GM12878 (cell line): ENCODE data around the gene METAP1. TPM values are rescaled to one million over a fixed set of nuclear protein-coding genes. Genes with fewer than 3 reads are reported as not detected.

Experiments used
- ATAC-seq: fragments of 200-7000 bp; cut with Tn5 transposase; 3 replicates; pipeline ENCODE4 v1.9.1; 2020; ENCODE audit warnings: mild to moderate bottlenecking, moderate library complexity
- BruUV-seq: library from RNA; stranded (reverse); fragments of 400-500 nt; replicated peaks from 2 replicates; lab custom pipeline; 2021; lab: Mats Ljungman, UMichigan
- CTCF ChIA-PET: fragments of 300-600 bp; sonication (Branson Sonifier 250); formaldehyde crosslinking; extraction: SDS; loops from one replicate; lab custom pipeline; 2021; ENCODE audit warnings: inconsistent platforms; lab: Yijun Ruan, JAX
- POLR2A ChIA-PET: fragments of 350-600 bp; formaldehyde crosslinking; extraction: SDS; loops from one replicate; lab custom pipeline; 2021; ENCODE audit warnings: inconsistent platforms; lab: Charles Lee
- RAD21 ChIA-PET: fragments of 300-600 bp; sonication (Branson Sonifier 250); formaldehyde crosslinking; loops from one replicate; lab custom pipeline; 2023; ENCODE audit warnings: antibody characterized with exemption; ENCODE audit not compliant: unreplicated experiment; lab: Charles Lee
- SMC1A ChIA-PET: fragments of 300-600 bp; sonication (Branson Sonifier 250); formaldehyde crosslinking; loops from one replicate; lab custom pipeline; 2023; ENCODE audit not compliant: unreplicated experiment, uncharacterized antibody; lab: Charles Lee
- DNase-seq: peaks from one replicate; pipeline ENCODE4 v3.0.0-alpha.2; 2011; ENCODE audit warnings: low read depth, low spot score
- FAIRE-seq: peaks from 3 replicates; lab custom pipeline; 2011; peaks lifted over from hg19 to GRCh38; lab: Jason Lieb, UNC
- H2AFZ ChIP-seq: 2 replicates; pipeline ENCODE4 v1.6.0; 2011; ENCODE audit warnings: low read depth, low read length, control low read depth; ENCODE audit not compliant: control insufficient read depth
- H3K27ac ChIP-seq: 2 replicates; pipeline ENCODE4 v1.5.1; 2011; ENCODE audit warnings: control low read depth; ENCODE audit not compliant: control insufficient read depth, insufficient read depth
- H3K27me3 ChIP-seq, 2 experiments: replicated peaks in 1 of 2; 2 replicates each; pipeline versions ENCODE4 v1.6.0 to v1.6.1; 2011; ENCODE audit warnings: low read length in 1 of 2; ENCODE audit not compliant: control insufficient read depth in 2 of 2, insufficient read depth in 2 of 2
- H3K36me3 ChIP-seq, 2 experiments: 2 replicates each; pipeline ENCODE4 v1.5.1; 2011; ENCODE audit warnings: low read length in 1 of 2; ENCODE audit not compliant: control insufficient read depth in 2 of 2, insufficient read depth in 2 of 2
- H3K4me1 ChIP-seq: 2 replicates; pipeline ENCODE4 v1.6.1; 2011; ENCODE audit warnings: mild to moderate bottlenecking, low read length, moderate library complexity, mixed read lengths; ENCODE audit not compliant: control insufficient read depth, insufficient read depth
- H3K4me2 ChIP-seq: 2 replicates; pipeline ENCODE4 v1.6.0; 2011; ENCODE audit warnings: control low read depth; ENCODE audit not compliant: control insufficient read depth, insufficient read depth
- H3K4me3 ChIP-seq: fragments of 200-600 bp; sonication (generic); 2 replicates; pipeline ENCODE4 v1.5.1; 2016
- H3K79me2 ChIP-seq: 2 replicates; pipeline ENCODE4 v1.6.0; 2011; ENCODE audit warnings: low read length; ENCODE audit not compliant: control insufficient read depth, insufficient read depth
- H3K9ac ChIP-seq: 2 replicates; pipeline ENCODE4 v1.8.0; 2011; ENCODE audit warnings: low read length, control low read depth, mixed read lengths; ENCODE audit not compliant: control insufficient read depth, insufficient read depth
- H3K9me3 ChIP-seq: replicated peaks from 3 replicates; pipeline ENCODE4 v1.5.1; 2011; ENCODE audit warnings: mild to moderate bottlenecking, low read length; ENCODE audit not compliant: control insufficient read depth, insufficient read depth
- H4K20me1 ChIP-seq: 2 replicates; pipeline ENCODE4 v1.6.0; 2011; ENCODE audit not compliant: control insufficient read depth, insufficient read depth
- EZH2 ChIP-seq: IDR thresholded peaks from 2 replicates; pipeline ENCODE4 v1.6.1; 2012; ENCODE audit warnings: low read depth, mild to moderate bottlenecking, control low read depth, inconsistent platforms, low read length, borderline replicate concordance; ENCODE audit not compliant: control insufficient read depth
- RUNX3 ChIP-seq: IDR thresholded peaks from 2 replicates; pipeline ENCODE4 v1.6.1; 2012; ENCODE audit warnings: low read length, inconsistent platforms
- WGBS: methylation state at CpG from one replicate; pipeline ENCODE4 v1.1.6; 2016; ENCODE audit warnings: low lambda C conversion rate; ENCODE audit not compliant: insufficient replicate concordance, insufficient coverage; ENCODE audit errors: missing lambda C conversion rate; 5-methylcytosine and 5-hydroxymethylcytosine counted together
- in situ Hi-C: fragments of 300-500 bp; cut with MboI; formaldehyde crosslinking; loops from 9 replicates; pipeline ENCODE4 v1.14.3; 2018; ENCODE audit warnings: mixed read lengths
- intact Hi-C: fragments of 100-400 bp; cut with micrococcal nuclease; formaldehyde crosslinking; loops from one replicate; pipeline ENCODE4 v1.14.2; 2022; ENCODE audit not compliant: unreplicated experiment
- polyA plus RNA-seq, 11 experiments: library from polyadenylated mRNA; depleted of rRNA in 4 of 11; unstranded in 6 of 11; stranded (reverse) in 5 of 11; fragments of >200 nt; fragmentation: Nextera tagmentation in 4 of 11; fragmentation: Illumina TruSeq in 1 of 11; extraction: Ambion mirVana in 4 of 11; extraction: Trizol in 1 of 11; gene quantifications; 1 replicate in 1 of 11; 2 replicates in 10 of 11; pipeline versions ENCODE4 v1.2.1 to v1.2.3, GENCODE V29; 2011 to 2016; ENCODE audit warnings: inconsistent platforms in 2 of 11, missing spikeins in 2 of 11, low read depth in 1 of 11
- total RNA-seq, 4 experiments: library from RNA; depleted of rRNA in 3 of 4; stranded (reverse); fragments of >200 nt in 3 of 4; fragmentation: Illumina TruSeq in 1 of 4; extraction: Trizol in 1 of 4; gene quantifications; 2 replicates each; pipeline versions ENCODE4 v1.2.1 to v1.2.3, GENCODE V29; 2013 to 2021
- TF ChIP-seq, protein P1 (sequence below): fragments of 450-650 bp; formaldehyde crosslinking; IDR thresholded peaks from 2 replicates; pipeline ENCODE4 v1.4.0; 2020; ENCODE audit warnings: mild to moderate bottlenecking, moderate library complexity

Gene METAP1
- total and polyA plus RNA-seq, 10 of the 15 experiments (the other 5 are each of a cell fraction or from before 2014, with no cell fraction given): 22.7 to 71.4 (median 45.1) TPM

- intact Hi-C loops: loop anchor here (1.0 kb wide), 1 partner anchor 316 kb away; no protein-coding TSS in a partner anchor
- TSS peak; percentile 80 for BruUV-seq
- ChIA-PET SMC1A (interaction anchor here (1.0 to 2.0 kb wide), 5 partner anchors 15 to 316 kb away, joined by 3 to 10 read pairs (median 5); no protein-coding TSS in a partner anchor), POLR2A (interaction anchor here (0.5 to 2.2 kb wide), 6 partner anchors 13 to 827 kb away, joined by 3 to 11 read pairs (median 3); partner anchors contain the start of genes EIF4E and RAP1GDS1), CTCF (interaction anchor here (0.6 to 4.5 kb wide), 6 partner anchors 30 to 317 kb away, joined by 3 to 36 read pairs (median 4); partner anchors contain the start of gene METAP1), RAD21 (interaction anchor here (0.6 to 2.3 kb wide), 7 partner anchors 12 to 827 kb away, joined by 3 to 22 read pairs (median 5); partner anchors contain the start of genes METAP1 and RAP1GDS1)
- FAIRE-seq (no peak), DNase-seq (no peak), ATAC-seq (peak; percentile 41)
- under 1% methylated on average over 15 of the region's 15 CpGs for WGBS
- Histone ChIP-seq H4K20me1 (no peaks in the 10 kb centered on the region), H3K36me3 (peaks cover 3 to 5% of the 10 kb centered on the region in 2 experiments; a peak in 1 of 4 replicates), H3K4me2 (peak overlapping the region; percentile 78), H3K79me2 (peaks cover 23% of the 10 kb centered on the region), H3K27me3 (no peaks in the 10 kb centered on the region), H3K9me3 (no peaks in the 10 kb centered on the region; the same call in 2 of the 3 replicates), H2AFZ (peak overlapping the region; percentile 87), H3K27ac (peak overlapping the region; percentile 76), H3K9ac (peak overlapping the region; percentile 86), H3K4me1 (no peaks in the 10 kb centered on the region), H3K4me3 (peak overlapping the region; percentile 90)
- no peak for TF ChIP-seq EZH2
- TF ChIP-seq RUNX3: 0 out of 2 replicates have a peak, but pooled peaks have one; percentile 24
- TF ChIP-seq, protein P1, sequence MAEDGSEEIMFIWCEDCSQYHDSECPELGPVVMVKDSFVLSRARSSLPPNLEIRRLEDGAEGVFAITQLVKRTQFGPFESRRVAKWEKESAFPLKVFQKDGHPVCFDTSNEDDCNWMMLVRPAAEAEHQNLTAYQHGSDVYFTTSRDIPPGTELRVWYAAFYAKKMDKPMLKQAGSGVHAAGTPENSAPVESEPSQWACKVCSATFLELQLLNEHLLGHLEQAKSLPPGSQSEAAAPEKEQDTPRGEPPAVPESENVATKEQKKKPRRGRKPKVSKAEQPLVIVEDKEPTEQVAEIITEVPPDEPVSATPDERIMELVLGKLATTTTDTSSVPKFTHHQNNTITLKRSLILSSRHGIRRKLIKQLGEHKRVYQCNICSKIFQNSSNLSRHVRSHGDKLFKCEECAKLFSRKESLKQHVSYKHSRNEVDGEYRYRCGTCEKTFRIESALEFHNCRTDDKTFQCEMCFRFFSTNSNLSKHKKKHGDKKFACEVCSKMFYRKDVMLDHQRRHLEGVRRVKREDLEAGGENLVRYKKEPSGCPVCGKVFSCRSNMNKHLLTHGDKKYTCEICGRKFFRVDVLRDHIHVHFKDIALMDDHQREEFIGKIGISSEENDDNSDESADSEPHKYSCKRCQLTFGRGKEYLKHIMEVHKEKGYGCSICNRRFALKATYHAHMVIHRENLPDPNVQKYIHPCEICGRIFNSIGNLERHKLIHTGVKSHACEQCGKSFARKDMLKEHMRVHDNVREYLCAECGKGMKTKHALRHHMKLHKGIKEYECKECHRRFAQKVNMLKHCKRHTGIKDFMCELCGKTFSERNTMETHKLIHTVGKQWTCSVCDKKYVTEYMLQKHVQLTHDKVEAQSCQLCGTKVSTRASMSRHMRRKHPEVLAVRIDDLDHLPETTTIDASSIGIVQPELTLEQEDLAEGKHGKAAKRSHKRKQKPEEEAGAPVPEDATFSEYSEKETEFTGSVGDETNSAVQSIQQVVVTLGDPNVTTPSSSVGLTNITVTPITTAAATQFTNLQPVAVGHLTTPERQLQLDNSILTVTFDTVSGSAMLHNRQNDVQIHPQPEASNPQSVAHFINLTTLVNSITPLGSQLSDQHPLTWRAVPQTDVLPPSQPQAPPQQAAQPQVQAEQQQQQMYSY (CRISPR knock-in tag): no peak
- in situ Hi-C loops: loop anchor here (25.0 kb wide), 1 partner anchor 849 kb away; the partner anchor contains the start of gene DNAJB14
Observed at GRCh38 chr4:99088023-99088449, 92.5 kb downstream of the METAP1 start.
